Activated CD8-positive, alpha-beta memory T cell treated with anti-CD3 and anti-CD28 coated beads, Interleukin-2, amount 10 ng/mL, durations not matched to agents 7 days and 5 days (primary cell): Measurements from ENCODE around the gene BAIAP2L2. TPM values are rescaled to one million over a fixed set of nuclear protein-coding genes. Genes with fewer than 3 reads are reported as not detected.
"Not testable (repeated sequence)": the region's sequence is repeated elsewhere in the genome, so short reads cannot be mapped to it uniquely, and the experiment has no call there.

Experiments used
- ATAC-seq: fragments of 150-1000 bp; cut with Tn5 transposase; one replicate; pipeline ENCODE4 v1.10.0; 2021; ENCODE audit warnings: moderate library complexity
- CTCF ChIA-PET: fragments of 350-600 bp; sonication (Branson Sonifier 250); formaldehyde crosslinking; loops from one replicate; lab custom pipeline; 2021; ENCODE audit warnings: antibody characterized with exemption; lab: Charles Lee
- DNase-seq: peaks from one replicate; pipeline ENCODE4 v3.0.0-alpha.2; 2020
- H3K27ac Mint-ChIP-seq: one replicate; pipeline ENCODE4 v1.8.0; 2021; ENCODE audit warnings: mild to moderate bottlenecking, mixed read lengths
- H3K27me3 Mint-ChIP-seq: one replicate; pipeline ENCODE4 v1.8.0; 2021; ENCODE audit warnings: mixed read lengths
- H3K36me3 Mint-ChIP-seq: one replicate; pipeline ENCODE4 v1.8.0; 2021; ENCODE audit warnings: mild to moderate bottlenecking, mixed read lengths
- H3K4me1 Mint-ChIP-seq: one replicate; pipeline ENCODE4 v1.8.0; 2021; ENCODE audit warnings: mixed read lengths
- H3K4me3 Mint-ChIP-seq: one replicate; pipeline ENCODE4 v1.8.0; 2021; ENCODE audit warnings: mild to moderate bottlenecking, moderate library complexity, mixed read lengths
- H3K9me3 Mint-ChIP-seq: one replicate; pipeline ENCODE4 v1.8.0; 2022; ENCODE audit warnings: low read depth, mixed read lengths
- total RNA-seq, 2 experiments: library from RNA; stranded (reverse); gene quantifications; one replicate each; pipeline ENCODE4 v1.2.3, GENCODE V29; 2021

The BAIAP2L2 gene
- total RNA-seq, 2 experiments from 2014 or later = 0.37 to 0.70 TPM

DNA sequence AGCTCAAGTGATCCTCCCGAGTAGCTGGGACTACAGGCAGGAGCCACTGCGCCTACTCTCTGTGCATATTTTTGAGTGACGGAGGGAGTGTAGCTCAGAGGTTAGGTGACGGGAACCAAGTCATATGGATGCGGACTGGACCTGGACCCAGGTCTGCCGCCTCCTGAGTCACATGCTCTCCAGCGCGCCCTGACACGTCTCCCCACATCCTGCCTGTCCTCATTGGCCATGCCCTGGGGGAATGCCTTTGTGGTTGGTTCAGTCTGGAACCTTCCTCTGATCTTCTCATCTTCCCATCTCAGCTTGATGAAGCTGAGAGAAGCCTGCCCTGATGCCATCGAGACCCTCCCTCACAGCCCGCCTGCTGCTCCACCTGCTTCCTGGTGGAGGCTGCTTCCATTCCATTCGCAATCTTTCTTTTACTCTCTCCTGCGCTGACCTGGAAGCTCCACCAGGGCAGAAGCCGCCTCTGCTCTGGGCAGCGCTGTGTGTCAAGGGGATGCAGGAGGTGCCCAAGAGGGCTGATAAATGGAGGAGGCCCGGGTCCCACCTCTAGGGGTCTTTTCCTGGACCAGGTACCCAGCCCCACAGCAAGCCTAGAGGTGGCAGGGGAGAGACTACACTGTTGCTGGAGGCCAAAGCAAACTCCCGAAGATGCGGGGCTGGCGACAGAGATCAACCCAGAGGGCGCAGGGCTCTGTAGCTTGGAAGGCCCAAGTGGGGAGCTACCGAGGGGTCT is 13.9 kb upstream of the BAIAP2L2 start:
- no peaks in the 10 kb centered on the region for H3K9me3 Mint-ChIP-seq
- H3K27me3 Mint-ChIP-seq = no peaks in the 10 kb centered on the region
- no peaks in the 10 kb centered on the region for H3K36me3 Mint-ChIP-seq
- ATAC-seq (no peak), DNase-seq (no peak)
- H3K4me1 Mint-ChIP-seq = peaks cover 7% of the 10 kb centered on the region
- peak overlapping the region; percentile 1 for H3K27ac Mint-ChIP-seq
- no peak overlapping the region for H3K4me3 Mint-ChIP-seq
- CTCF ChIA-PET = interaction anchor here (0.6 to 3.1 kb wide), 2 partner anchors 10 to 24 kb away, joined by 3 to 10 read pairs; no protein-coding TSS in a partner anchor

GRCh38 chr22:38122616-38123015 is 12.1 kb upstream of the BAIAP2L2 start:
- no peak for DNase-seq
- ATAC-seq = no peak
- Mint-ChIP-seq H3K4me3 (no peak overlapping the region), H3K36me3 (no peaks in the 10 kb centered on the region), H3K27me3 (no peaks in the 10 kb centered on the region), H3K9me3 (no peaks in the 10 kb centered on the region), H3K4me1 (peaks cover 7% of the 10 kb centered on the region), H3K27ac (no peak overlapping the region)
- CTCF ChIA-PET = interaction anchor here (1.4 to 3.1 kb wide), 2 partner anchors 8 to 22 kb away, joined by 4 to 10 read pairs; no protein-coding TSS in a partner anchor

DNA sequence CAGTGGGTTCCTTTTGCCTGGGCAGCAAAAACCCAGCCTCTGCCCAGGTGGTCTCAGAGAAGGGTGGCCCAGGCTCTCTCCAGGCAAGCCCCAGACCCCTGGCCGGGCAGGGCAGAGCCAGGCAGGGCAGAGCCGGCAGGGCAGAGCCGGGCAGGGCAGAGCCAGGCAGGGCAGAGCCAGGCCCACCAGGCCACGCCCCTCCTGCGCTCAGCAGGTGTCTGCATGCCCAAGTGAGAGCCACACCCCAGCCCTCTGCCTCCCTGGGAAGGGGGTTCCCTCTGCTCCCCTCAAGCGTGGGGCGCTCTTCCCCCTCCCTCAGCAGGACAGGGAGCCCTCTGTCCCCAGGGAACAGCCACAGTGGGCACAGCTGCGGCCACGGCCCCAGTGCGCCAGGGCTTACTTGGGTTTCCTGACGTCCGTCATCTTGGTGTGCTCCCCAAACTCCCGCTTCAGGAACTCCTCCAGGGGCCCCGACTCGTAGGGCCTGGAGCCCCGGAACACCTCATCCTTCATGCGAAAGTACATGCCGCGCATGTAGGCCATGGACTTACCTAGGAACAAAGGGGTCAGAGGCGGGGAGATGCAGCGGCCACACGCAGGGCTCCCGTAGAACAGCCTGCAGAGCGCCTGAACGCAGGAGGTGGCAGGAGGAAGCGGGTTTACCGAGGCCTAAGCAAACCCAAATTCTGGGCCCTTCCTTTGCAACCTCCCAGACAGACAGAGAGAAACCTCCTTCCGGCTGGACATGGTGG is 10.1 kb upstream of the BAIAP2L2 start:
- Mint-ChIP-seq H3K27ac (no peak overlapping the region), H3K4me3 (no peak overlapping the region), H3K36me3 (no peaks in the 10 kb centered on the region), H3K27me3 (no peaks in the 10 kb centered on the region), H3K4me1 (peaks cover 7% of the 10 kb centered on the region), H3K9me3 (no peaks in the 10 kb centered on the region)
- CTCF ChIA-PET = no interaction called here
- DNase-seq (no peak), ATAC-seq (no peak)

DNA sequence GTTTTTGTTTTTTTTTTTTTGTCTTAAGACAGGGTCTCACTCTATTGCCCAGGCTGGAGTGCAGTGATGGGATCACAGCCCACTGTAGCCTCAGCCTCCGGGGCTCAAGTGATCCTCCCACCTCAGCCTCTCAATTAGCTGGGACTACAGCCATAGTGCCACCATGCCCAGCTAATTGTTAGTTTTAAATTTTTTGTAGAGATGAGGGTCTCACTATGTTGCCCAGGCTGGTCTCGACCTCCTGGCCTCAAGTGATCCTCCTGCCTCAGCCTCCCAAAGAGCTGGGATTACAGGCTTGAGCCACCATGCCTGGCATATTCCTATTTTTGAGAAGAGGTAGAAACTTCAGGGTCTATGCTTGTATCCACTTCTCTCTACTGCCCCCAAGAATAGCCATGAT is 8.3 kb upstream of the BAIAP2L2 start:
- not testable (repeated sequence) for H3K9me3 Mint-ChIP-seq, H3K27me3 Mint-ChIP-seq, H3K4me1 Mint-ChIP-seq, H3K27ac Mint-ChIP-seq, H3K4me3 Mint-ChIP-seq, DNase-seq, H3K36me3 Mint-ChIP-seq, ATAC-seq
- CTCF ChIA-PET = interaction anchor here (0.8 kb wide), 1 partner anchor 83 kb away, joined by 3 read pairs; the partner anchor contains the start of gene MAFF

DNA sequence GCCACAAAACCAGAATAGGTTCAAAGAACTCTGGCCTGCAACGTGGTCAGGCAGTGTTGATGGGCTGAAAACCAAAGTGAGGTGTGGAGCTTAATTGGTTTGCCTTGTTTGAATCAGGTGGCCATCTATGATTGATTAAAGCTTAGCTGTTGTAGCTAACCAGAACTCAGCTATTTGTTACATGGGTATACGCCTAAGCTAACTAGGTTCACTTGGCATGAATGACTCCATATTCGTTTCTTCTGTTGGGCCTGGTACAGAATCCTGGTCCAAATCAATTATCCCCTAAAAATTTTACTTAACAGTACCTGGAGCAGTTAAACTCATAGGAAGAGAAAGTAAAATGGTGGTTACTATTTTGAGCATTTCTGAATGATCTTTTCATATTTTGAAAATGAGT is 7.7 kb upstream of the BAIAP2L2 start:
- Mint-ChIP-seq H3K4me3 (no peak overlapping the region), H3K4me1 (peaks cover 3% of the 10 kb centered on the region), H3K27me3 (no peaks in the 10 kb centered on the region), H3K9me3 (no peaks in the 10 kb centered on the region), H3K27ac (no peak overlapping the region), H3K36me3 (no peaks in the 10 kb centered on the region)
- CTCF ChIA-PET = interaction anchor here (0.8 kb wide), 1 partner anchor 84 kb away, joined by 3 read pairs; the partner anchor contains the start of gene MAFF
- DNase-seq = no peak
- no peak for ATAC-seq

DNA sequence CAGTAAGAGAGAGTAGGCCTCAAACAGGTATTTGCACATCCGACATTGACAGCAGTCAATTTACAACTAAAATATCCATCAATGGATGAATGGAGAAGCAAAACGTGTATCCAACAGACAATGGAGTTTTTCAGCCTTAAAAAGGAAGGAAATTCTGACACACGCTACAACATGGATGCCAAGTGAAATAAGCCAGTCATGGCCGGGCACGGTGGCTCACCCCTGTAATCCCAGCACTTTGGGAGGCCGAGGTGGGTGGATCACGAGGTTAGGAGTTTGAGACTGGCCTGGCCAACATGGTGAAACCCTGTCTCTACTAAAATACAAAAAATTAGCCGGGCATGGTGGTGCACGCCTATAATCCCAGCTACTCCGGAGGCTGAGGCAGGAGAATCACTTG is 7.1 kb upstream of the BAIAP2L2 start:
- H3K4me3 Mint-ChIP-seq, H3K27ac Mint-ChIP-seq, H3K9me3 Mint-ChIP-seq, H3K4me1 Mint-ChIP-seq, ATAC-seq, H3K36me3 Mint-ChIP-seq, CTCF ChIA-PET, DNase-seq, H3K27me3 Mint-ChIP-seq: not testable (repeated sequence)

DNA sequence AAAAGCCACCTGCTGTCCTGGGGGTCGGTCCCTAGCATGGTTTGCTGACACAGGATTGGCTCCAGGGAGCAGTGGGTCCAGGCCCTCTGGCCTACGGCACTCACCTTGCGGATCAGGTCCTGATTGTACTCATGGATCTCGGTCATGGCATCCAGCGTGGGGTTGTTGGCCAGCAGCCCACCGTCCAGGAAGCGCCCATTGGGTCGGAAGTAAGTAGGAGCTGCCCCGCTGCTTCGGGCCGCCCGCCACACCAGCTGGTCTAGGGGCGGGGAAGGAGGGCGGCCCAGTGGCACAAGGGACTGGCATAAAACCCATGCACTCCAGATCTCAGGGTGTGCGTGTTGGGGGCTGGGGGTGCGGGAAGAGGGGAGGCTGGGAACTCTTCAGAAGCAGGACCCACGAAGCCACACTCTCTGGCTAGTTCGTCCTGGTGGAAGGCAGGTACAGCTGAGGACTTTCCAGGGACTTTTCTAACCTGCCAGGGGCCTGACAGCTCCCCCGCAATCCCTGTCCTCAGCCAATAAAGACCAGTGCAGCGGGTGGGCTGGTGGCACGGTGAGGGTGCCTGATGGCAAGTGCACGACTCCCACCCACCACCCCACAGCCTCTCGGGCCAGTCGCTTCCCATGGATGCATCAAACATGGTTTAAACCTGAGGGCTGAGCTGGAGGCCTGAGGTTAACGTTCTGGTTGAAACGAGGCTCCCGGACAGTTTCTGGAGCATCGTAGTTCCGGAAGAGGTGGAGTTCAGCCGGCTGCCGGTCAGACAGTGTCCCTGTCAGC is 5.1 kb upstream of the BAIAP2L2 start:
- CTCF ChIA-PET = interaction anchor here (0.9 to 3.5 kb wide), 9 partner anchors 16 to 177 kb away, joined by 3 to 27 read pairs (median 6); no protein-coding TSS in a partner anchor
- H3K4me3 Mint-ChIP-seq = no peak overlapping the region
- no peak overlapping the region for H3K27ac Mint-ChIP-seq
- H3K4me1 Mint-ChIP-seq = peaks cover 3% of the 10 kb centered on the region
- H3K36me3 Mint-ChIP-seq = no peaks in the 10 kb centered on the region
- H3K9me3 Mint-ChIP-seq = no peaks in the 10 kb centered on the region
- H3K27me3 Mint-ChIP-seq = no peaks in the 10 kb centered on the region
- ATAC-seq = no peak
- no peak for DNase-seq

- H3K27me3 Mint-ChIP-seq = no peaks in the 10 kb centered on the region
- no peaks in the 10 kb centered on the region for H3K36me3 Mint-ChIP-seq
- peaks cover 2% of the 10 kb centered on the region for H3K4me1 Mint-ChIP-seq
- ATAC-seq = peak; percentile 92
- peak; percentile 85 for DNase-seq
- H3K27ac Mint-ChIP-seq = no peak overlapping the region
- CTCF ChIA-PET = interaction anchor here (0.6 to 3.5 kb wide), 39 partner anchors 9 to 404 kb away, joined by 3 to 27 read pairs (median 3); no protein-coding TSS in a partner anchor
- H3K9me3 Mint-ChIP-seq = no peaks in the 10 kb centered on the region
- H3K4me3 Mint-ChIP-seq = no peak overlapping the region
Measured at GRCh38 chr22:38114484-38115398, 4.3 kb upstream of the BAIAP2L2 start.

- DNase-seq = no peak
- Mint-ChIP-seq H3K36me3 (no peaks in the 10 kb centered on the region), H3K27me3 (no peaks in the 10 kb centered on the region), H3K27ac (no peak overlapping the region), H3K4me3 (no peak overlapping the region), H3K4me1 (peaks cover 1% of the 10 kb centered on the region), H3K9me3 (no peaks in the 10 kb centered on the region)
- CTCF ChIA-PET = interaction anchor here (0.6 to 3.1 kb wide), 3 partner anchors 13 to 91 kb away, joined by 3 to 16 read pairs (median 3); no protein-coding TSS in a partner anchor
- ATAC-seq = no peak
Measured at GRCh38 chr22:38112381-38112780, 1.9 kb upstream of the BAIAP2L2 start.

DNA sequence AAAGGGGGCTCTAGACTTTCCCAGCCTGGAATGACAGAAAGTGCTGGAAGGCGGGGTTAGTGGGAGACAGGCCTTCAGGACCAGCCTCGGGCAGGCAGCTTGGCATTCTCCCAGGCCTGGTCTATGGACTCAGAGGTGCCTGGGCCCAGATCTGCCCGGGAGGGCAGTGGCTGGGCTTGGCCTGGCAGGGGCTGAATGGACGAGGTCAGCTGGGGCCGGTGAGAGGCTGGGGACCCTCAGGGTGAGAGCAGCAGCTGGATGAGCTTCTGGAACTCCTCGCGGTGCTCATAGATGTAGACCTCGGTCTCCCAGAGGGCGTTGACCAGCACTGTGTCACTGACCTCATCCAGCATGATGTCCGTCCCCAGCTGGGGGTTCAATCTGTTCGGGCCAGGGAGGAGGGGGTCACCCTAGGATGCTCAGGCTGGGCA is 1.5 kb upstream of the BAIAP2L2 start:
- Mint-ChIP-seq H3K27me3 (no peaks in the 10 kb centered on the region), H3K4me1 (peaks cover 1% of the 10 kb centered on the region), H3K36me3 (no peaks in the 10 kb centered on the region), H3K27ac (no peak overlapping the region), H3K4me3 (no peak overlapping the region), H3K9me3 (no peaks in the 10 kb centered on the region)
- ATAC-seq = no peak
- no peak for DNase-seq
- CTCF ChIA-PET = interaction anchor here (0.7 to 1.3 kb wide), 2 partner anchors 14 to 92 kb away, joined by 3 read pairs; no protein-coding TSS in a partner anchor

DNA sequence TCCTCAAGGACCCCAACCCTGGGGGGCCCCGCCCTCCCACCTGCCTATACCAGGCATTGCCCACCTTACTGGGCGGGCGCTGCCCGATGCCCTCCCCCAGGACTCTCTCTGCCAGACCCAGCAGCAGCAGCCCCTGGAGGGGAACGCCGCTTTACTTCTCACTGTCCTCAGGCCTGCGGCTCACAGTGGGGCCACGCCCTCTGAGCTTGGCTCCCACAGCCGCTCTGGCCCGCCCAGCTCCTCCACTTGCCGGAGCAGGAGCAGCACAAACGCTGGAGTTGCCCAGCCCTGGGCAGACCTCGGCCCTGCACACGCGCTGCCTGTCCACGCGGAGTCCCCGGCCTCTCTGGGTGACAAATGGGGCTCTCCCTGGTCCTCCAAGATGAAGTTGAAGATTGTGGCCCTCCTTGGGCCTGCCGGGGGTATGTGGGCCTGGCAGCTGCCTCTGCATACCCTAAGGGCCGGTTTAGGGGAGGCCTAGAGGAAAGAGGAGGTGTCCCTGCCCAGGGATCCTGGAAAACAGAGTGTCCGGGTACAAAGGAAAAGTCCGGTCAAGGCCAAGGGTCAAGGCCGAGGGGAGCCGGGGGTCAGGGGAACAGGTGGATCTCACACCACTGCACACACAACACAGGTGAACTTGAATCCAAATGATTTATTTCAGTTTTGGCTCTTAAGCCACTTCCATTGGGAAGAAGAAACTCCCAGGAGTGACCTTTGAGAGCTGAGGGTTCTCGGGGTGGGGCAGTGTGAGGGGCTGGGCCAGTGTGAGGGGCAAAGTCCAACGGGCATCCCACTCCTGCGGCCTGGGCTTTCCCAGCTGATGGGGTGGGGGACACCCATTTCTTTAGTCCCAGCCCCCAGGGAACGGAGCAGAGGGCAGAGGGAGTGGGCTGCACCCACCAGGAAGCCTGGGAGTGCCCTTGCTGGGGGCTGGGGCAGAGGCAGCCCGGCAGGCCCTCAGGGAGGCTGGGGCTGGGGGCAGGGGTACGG is 674 bp upstream of the BAIAP2L2 start:
- no peak for DNase-seq
- H3K4me1 Mint-ChIP-seq = peaks cover 1% of the 10 kb centered on the region

More for the DNA sequence above, 674 bp upstream of the BAIAP2L2 start:
- CTCF ChIA-PET = interaction anchor here (0.7 kb wide), 1 partner anchor 13 kb away, joined by 3 read pairs; no protein-coding TSS in a partner anchor
- H3K36me3 Mint-ChIP-seq = no peaks in the 10 kb centered on the region
- H3K27me3 Mint-ChIP-seq = no peaks in the 10 kb centered on the region
- H3K9me3 Mint-ChIP-seq = no peaks in the 10 kb centered on the region
- H3K27ac Mint-ChIP-seq = no peak overlapping the region
- no peak overlapping the region for H3K4me3 Mint-ChIP-seq
- ATAC-seq = no peak
